ENCODE results near the gene VSIR.

The VSIR gene

GRCh38 chr10:71806704-71807556 lies 33.6 kb upstream of the VSIR start:
- DNase-seq, result no peak

DNA sequence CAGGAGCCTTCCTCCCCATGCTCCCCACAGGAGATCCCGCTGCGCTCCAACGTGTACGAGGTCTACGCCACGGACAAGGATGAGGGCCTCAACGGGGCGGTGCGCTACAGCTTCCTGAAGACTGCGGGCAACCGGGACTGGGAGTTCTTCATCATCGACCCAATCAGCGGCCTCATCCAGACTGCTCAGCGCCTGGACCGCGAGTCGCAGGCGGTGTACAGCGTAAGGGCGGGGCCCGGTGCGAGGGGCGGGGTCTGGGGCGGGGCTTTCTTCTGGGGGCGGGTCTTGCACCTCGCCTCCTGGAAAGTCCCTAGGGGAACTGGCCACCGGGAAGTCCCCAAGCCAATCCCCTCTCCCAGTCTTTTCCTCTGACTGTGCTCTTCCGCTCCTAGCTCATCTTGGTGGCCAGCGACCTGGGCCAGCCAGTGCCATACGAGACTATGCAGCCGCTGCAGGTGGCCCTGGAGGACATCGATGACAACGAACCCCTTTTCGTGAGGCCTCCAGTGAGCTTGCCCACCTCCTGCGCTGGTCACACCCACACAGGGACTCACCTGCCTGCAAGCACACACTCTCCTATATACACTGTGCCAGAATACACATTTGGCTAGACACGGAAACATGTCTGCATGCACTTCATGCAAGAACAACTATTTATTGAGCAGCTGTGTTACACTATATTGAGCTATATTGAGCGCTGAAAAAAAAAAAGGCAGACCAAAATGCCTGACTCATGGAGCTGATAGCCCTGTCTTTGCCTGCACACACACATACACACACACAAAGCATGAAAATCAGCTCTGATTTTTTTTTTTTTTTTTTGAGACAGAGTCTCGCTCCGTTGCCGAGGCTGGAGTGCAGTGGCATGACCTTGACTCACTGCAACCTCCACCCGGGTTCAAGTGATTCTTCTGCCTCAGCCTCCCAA lies 32.7 kb upstream of the VSIR start:
- no peak for DNase-seq

- DNase-seq, result peak; percentile 3
These were observed 30.8 kb upstream of the VSIR start for GRCh38 chr10:71804077-71804476.

DNA sequence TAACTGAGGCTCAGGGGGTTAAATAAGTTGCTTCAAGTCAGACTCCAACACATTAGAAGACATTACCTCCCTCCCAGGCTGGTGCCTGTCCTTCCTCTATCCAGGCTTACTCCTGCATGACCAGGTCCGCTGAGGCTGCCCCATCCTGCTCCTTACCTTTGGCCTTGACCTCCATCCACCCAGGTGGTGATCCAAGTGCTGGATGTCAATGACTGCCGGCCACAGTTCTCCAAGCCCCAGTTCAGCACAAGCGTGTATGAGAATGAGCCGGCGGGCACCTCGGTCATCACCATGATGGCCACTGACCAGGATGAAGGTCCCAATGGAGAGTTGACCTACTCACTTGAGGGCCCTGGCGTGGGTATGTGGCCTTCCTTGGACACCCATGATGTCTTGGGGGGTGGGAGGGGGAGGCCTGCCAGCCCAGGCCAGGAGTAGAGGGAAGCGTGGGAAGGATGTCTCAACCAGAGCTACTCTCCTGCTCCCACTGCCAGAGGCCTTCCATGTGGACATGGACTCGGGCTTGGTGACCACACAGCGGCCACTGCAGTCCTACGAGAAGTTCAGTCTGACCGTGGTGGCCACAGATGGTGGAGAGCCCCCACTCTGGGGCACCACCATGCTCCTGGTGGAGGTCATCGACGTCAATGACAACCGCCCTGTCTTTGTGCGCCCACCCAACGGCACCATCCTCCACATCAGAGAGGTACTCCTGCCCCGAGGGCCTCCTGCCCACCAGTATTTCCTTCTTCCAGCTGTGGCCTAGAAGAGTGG lies 29.6 kb upstream of the VSIR start:
- no peak for DNase-seq

DNA sequence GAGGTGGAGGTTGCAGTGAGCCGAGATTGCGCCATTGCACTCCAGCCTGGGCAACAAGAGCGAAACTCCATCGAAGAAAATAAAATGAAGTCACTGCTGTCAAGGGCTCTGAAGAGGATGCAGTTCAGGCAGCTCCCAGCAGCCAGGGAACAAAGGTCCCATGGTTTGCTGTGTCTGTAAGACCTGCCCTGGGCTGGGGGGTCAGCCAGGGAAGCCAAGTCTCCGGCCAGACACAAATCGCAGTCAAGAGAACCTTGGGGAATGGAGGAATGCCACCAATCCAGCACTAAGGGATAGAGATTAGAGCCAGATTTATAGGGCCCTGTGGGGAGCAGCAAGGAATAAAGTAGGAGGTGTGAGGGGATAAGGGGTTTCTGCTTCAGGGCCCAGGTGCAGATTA lies 28.9 kb upstream of the VSIR start:
- DNase-seq, result no peak

DNA sequence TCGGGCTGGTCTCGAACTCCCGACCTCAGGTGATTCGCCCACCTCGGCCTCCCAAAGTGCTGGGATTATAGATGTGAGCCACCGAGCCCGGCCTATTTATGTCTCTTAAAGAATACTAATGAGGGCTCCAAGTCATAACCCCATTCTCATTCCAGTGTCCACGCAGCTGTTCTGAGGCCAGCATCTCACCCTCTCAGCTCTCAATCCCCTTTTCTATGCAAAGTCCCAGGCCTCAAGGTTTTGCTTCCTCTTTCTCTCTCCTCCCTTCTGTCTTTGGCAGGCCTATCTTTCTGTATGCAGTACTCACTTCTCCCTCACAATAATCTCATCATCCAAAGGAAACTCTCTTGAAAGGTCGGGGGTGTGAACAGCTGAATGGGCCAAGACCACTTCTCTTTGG lies 28.0 kb upstream of the VSIR start:
- no peak for DNase-seq

DNA sequence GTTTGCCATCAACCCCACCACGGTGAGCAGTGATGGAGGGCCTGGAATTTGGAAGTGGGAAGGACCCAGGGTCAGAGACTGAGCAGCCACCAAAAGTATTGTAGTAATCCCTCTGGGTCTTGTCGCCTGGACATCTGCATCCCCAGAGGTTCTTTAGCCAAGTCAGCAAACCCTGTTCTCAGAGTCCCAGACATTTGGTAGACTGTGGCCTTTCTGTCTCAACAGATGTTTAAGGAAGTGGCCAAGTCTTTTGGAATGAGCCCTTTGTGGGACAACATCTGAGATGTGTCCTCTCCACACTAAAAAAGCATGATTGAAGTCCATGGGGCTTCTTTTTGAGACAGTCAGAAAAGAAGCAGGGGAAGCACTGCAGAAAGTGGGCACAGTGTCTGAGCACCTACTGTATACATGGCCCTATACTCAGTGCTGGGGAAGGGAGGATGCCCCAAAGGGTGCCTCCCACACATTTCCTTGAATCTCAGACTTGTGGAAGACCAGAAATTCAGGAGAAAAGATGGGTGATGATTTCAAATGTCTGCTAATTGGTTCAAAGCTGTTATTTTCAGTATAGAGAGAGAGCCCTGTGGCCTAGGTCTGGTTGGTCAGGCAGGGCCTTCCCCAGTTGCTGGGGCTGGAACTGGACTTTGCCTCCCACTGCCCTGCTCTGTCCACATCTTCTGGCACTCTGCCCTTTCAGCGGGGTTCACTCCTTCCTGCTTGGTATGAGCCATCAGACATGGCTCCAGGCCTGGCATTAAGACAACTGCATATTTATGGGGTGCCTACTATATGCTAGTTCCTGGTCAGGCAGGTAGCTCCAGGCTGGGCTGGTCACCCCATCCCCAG lies 26.5 kb upstream of the VSIR start:
- DNase-seq, result no peak

DNA sequence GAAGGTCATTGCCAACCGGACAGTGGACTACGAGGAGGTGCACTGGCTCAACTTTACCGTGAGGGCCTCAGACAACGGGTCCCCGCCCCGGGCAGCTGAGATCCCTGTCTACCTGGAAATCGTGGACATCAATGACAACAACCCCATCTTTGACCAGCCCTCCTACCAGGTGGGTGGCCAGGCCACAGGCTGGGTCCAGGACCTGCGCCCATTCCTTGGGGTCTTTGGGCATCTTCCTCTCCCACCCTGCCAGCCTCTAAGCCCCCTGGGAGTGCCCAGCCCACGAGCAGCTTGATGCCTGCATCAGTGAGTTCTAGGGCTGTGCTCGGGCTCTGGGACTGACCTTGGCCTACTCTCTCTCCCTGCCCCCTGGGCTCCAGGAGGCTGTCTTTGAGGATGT lies 25.8 kb upstream of the VSIR start:
- DNase-seq, result no peak

- no peak for DNase-seq
These were observed 24.9 kb upstream of the VSIR start for GRCh38 chr10:71798308-71798624.

DNA sequence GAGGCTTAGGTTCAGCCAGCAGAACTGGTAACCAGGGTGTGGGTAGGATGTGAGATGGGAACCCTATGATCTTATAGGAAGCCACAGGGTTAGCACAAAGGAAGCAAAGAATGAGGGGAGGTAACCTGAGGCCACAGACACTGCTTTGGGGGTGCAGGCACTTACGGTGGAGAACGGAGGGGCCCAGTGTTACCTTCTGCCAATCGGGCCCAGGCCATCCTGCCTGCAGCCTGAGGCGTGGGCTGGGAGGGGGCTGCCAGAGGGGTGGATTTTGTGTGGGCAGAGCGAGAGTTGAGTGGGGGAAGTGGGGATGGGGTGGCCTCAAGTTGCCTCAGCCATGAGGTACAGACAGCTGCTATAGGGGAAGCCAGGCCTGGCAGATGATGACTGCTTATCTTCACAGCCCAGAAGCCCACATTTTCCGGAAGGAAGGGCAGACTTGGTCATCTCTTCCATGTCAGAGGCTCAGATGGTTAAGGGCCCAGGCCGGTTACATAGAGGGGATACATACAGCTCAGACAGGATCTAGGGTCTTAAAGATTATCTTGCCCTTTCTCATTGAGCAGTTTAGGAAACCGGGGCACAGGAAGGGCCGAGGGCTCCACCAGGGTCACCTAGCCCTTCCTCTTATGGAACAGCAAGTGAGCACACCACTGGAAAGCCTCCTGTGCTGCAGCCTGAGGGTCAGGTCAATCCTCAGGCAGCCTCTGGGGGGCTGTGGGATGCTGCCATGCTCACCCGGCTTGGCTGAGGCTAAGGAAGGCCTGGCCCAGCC lies 24.4 kb upstream of the VSIR start:
- no peak for DNase-seq

- no peak for DNase-seq
These were observed 23.6 kb upstream of the VSIR start for GRCh38 chr10:71796749-71797405.

GRCh38 chr10:71795248-71795647 lies 21.9 kb upstream of the VSIR start:
- no peak for DNase-seq

DNA sequence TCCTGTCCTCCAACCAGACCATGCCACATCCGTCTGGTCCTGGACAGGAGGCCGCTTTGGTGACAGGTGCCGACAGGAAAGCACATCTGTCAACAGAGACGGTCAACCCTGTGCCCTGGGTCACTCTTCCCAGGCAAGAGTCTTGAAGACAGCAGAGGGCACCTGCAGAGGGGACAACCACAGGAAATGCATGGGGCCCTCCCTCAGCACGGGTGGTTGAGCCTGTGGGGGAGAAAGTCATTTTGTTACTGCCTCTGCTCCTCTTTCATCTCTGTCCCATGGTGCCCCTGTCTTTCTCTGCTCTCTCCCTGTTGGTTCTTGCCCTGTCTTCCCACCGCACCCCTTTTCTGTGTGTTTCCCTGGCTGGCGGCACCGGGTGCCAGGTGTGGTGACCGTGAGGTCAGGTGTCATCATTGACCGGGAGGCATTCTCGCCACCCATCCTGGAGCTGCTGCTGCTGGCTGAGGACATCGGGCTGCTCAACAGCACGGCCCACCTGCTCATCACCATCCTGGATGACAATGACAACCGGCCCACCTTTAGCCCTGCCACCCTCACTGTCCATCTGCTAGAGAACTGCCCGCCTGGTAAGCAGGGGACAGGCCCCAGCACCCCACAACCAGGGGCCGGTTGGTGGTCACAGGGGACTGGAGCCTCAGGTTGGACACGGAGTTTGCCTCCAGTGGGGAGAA lies 17.6 kb upstream of the VSIR start:
- DNase-seq, result no peak

GRCh38 chr10:71789871-71790270 lies 16.6 kb upstream of the VSIR start:
- no peak for DNase-seq

GRCh38 chr10:71788954-71789353 lies 15.6 kb upstream of the VSIR start:
- no peak for DNase-seq

GRCh38 chr10:71784679-71785272 lies 11.5 kb upstream of the VSIR start:
- no peak for DNase-seq

DNA sequence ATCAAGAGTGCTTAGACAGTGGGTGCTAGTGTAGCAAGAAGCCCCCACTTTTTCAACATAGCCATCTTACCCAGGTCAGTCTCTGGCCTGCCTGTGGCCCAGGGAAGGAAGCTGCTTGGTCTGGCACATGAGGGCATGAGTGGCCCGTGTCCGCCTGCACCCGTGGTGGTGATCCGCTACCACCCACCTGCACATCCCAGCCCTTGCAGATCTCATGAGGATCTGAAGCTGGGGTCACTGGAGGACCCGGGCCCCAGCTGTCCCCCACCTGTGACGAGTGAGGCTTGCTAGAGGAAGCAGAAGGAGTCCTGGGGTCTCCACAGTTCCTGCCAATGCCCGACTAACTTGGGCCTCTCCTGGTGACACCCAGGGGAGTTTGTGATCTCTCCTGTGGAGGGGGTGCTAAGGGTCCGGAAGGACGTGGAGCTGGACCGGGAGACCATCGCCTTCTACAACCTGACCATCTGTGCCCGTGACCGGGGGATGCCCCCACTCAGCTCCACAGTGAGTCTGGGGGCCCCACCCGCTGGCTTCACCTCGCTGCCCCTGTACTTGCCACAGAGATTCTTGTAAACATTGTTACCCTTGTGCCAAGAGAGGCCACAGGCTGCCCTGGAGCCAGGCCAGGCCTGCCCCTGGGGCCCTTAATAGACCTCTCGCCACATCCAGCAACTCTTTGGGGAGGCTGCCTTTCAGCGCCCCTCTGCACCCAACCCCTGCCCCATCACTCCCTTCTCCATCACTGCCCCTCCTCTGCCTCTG lies 10.8 kb upstream of the VSIR start:
- DNase-seq, result no peak

- DNase-seq, result no peak
These were observed 9.7 kb upstream of the VSIR start for GRCh38 chr10:71782917-71783490.

Data from NCI-H2227 treated with DMSO at 0.1 percent for 48 hours (cell line).